ENCODE results near the gene CADM1. TPM values are rescaled to one million over a fixed set of nuclear protein-coding genes. Genes with fewer than 3 reads are reported as not detected.

CADM1 gene
- total RNA-seq, 1 experiment from 2014 or later = 0.79 TPM

DNA sequence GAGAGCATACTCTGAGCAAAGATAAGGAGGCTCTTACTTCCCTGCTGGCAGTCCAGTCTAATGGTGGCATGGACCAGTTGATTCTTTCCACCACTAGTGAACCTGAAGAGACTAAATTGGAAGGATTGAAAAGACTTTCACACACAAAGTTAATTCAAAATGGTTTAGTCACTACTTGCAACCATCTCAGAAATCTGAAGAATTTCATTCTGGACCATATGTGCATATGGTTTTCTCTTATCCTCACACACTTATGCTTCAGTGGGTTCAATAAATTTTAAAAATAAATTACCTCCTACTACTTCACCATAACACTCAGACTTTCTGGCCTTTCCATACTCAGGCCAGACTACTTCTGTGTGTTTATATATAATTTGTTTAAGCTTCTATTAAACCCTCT, 44.7 kb downstream of the CADM1 start:
- ChIA-PET POLR2A (no interaction called here), RAD21 (ENCODE audit: low non-redundant PET in 1 of 2, low total read pairs in 2 of 2, uncharacterized antibody in 2 of 2, unreplicated experiment in 2 of 2) (no interaction called here), CTCF (no interaction called here)
- Histone ChIP-seq H4K20me1 (ENCODE audit: insufficient read depth) (no peaks in the 10 kb centered on the region), H3K79me2 (ENCODE audit: insufficient read depth, low read length) (no peaks in the 10 kb centered on the region), H3K36me3 (ENCODE audit: control insufficient read depth in 1 of 2, insufficient read depth in 2 of 2, low read length in 2 of 2) (no peaks in the 10 kb centered on the region), H3K27ac (ENCODE audit: low read depth, low read length) (no peak overlapping the region), H3K9ac (ENCODE audit: low read length) (no peak overlapping the region), H2AFZ (ENCODE audit: low read depth, low read length, poor library complexity, severe bottlenecking) (no peak overlapping the region), H3K4me3 (replicated peaks in 1 of 2; ENCODE audit: low read depth in 1 of 2, low read length in 2 of 2) (no peak overlapping the region), H3K9me2 (ENCODE audit: insufficient read depth) (no peaks in the 10 kb centered on the region), H3K27me3 (ENCODE audit: insufficient read depth, low read length) (no peaks in the 10 kb centered on the region), H3K4me2 (ENCODE audit: low read length) (no peak overlapping the region), H3K9me3 (ENCODE audit: control insufficient read depth in 1 of 2, insufficient read depth in 1 of 2, low read depth in 1 of 2, low read length in 2 of 2) (peaks cover 4 to 16% of the 10 kb centered on the region in 2 experiments; a peak in 2 of 4 replicates), H3K4me1 (ENCODE audit: control insufficient read depth in 1 of 2, insufficient read depth in 2 of 2, low read length in 2 of 2) (no peaks in the 10 kb centered on the region)
- no peak for ATAC-seq
- DNase-seq (ENCODE audit: low read depth, low spot score) = no peak
- BruUV-seq (replicated peaks) = no TSS peak
- intact Hi-C loops (cut with micrococcal nuclease) = no loop called here
- TF ChIP-seq EZH2phosphoT487 (IDR thresholded peaks at IDR 0.05; ENCODE audit: borderline replicate concordance) (no peak), CBX3 (IDR thresholded peaks at IDR 0.05; ENCODE audit: low read depth) (no peak), RAD21 (IDR thresholded peaks at IDR 0.05; ENCODE audit: low read depth) (no peak), EZH2 (IDR thresholded peaks at IDR 0.05) (no peak)
- TF ChIP-seq, protein P1, sequence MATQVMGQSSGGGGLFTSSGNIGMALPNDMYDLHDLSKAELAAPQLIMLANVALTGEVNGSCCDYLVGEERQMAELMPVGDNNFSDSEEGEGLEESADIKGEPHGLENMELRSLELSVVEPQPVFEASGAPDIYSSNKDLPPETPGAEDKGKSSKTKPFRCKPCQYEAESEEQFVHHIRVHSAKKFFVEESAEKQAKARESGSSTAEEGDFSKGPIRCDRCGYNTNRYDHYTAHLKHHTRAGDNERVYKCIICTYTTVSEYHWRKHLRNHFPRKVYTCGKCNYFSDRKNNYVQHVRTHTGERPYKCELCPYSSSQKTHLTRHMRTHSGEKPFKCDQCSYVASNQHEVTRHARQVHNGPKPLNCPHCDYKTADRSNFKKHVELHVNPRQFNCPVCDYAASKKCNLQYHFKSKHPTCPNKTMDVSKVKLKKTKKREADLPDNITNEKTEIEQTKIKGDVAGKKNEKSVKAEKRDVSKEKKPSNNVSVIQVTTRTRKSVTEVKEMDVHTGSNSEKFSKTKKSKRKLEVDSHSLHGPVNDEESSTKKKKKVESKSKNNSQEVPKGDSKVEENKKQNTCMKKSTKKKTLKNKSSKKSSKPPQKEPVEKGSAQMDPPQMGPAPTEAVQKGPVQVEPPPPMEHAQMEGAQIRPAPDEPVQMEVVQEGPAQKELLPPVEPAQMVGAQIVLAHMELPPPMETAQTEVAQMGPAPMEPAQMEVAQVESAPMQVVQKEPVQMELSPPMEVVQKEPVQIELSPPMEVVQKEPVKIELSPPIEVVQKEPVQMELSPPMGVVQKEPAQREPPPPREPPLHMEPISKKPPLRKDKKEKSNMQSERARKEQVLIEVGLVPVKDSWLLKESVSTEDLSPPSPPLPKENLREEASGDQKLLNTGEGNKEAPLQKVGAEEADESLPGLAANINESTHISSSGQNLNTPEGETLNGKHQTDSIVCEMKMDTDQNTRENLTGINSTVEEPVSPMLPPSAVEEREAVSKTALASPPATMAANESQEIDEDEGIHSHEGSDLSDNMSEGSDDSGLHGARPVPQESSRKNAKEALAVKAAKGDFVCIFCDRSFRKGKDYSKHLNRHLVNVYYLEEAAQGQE (IDR thresholded peaks at IDR 0.05; ENCODE audit: low read depth) = no peak
- TF ChIP-seq, protein P2, sequence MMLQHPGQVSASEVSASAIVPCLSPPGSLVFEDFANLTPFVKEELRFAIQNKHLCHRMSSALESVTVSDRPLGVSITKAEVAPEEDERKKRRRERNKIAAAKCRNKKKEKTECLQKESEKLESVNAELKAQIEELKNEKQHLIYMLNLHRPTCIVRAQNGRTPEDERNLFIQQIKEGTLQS (IDR thresholded peaks at IDR 0.05) = no peak
- TF ChIP-seq, protein P3, sequence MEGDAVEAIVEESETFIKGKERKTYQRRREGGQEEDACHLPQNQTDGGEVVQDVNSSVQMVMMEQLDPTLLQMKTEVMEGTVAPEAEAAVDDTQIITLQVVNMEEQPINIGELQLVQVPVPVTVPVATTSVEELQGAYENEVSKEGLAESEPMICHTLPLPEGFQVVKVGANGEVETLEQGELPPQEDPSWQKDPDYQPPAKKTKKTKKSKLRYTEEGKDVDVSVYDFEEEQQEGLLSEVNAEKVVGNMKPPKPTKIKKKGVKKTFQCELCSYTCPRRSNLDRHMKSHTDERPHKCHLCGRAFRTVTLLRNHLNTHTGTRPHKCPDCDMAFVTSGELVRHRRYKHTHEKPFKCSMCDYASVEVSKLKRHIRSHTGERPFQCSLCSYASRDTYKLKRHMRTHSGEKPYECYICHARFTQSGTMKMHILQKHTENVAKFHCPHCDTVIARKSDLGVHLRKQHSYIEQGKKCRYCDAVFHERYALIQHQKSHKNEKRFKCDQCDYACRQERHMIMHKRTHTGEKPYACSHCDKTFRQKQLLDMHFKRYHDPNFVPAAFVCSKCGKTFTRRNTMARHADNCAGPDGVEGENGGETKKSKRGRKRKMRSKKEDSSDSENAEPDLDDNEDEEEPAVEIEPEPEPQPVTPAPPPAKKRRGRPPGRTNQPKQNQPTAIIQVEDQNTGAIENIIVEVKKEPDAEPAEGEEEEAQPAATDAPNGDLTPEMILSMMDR (IDR thresholded peaks at IDR 0.05 in 2 of 3, conservative IDR thresholded peaks at IDR 0.05 in 1 of 3; ENCODE audit: borderline replicate concordance in 1 of 3, insufficient read depth in 1 of 3, low read depth in 2 of 3, low read length in 2 of 3) = no peak

All from HCT116 (cell line).